ENCODE data around the gene ADCY4.

GRCh38 chr14:24378981-24379906 lies 44.4 kb upstream of the ADCY4 start:
- TF ChIP-seq GATA2 (IDR thresholded peaks at IDR 0.05; ENCODE audit: low read depth, low read length) (no peak), GATA3 (IDR thresholded peaks at IDR 0.05; ENCODE audit: low read depth, low read length) (no peak)

All from SH-SY5Y (cell line).